Measurements from ENCODE around the gene USP2.

The USP2 gene

GRCh38 chr11:119363081-119363850, 18.2 kb downstream of the USP2 start:
- DNase-seq: no peak

- DNase-seq: no peak
Observed at GRCh38 chr11:119362741-119363080, 18.8 kb downstream of the USP2 start.

- DNase-seq: no peak
Observed at GRCh38 chr11:119361941-119362725, 19.4 kb downstream of the USP2 start.

DNA sequence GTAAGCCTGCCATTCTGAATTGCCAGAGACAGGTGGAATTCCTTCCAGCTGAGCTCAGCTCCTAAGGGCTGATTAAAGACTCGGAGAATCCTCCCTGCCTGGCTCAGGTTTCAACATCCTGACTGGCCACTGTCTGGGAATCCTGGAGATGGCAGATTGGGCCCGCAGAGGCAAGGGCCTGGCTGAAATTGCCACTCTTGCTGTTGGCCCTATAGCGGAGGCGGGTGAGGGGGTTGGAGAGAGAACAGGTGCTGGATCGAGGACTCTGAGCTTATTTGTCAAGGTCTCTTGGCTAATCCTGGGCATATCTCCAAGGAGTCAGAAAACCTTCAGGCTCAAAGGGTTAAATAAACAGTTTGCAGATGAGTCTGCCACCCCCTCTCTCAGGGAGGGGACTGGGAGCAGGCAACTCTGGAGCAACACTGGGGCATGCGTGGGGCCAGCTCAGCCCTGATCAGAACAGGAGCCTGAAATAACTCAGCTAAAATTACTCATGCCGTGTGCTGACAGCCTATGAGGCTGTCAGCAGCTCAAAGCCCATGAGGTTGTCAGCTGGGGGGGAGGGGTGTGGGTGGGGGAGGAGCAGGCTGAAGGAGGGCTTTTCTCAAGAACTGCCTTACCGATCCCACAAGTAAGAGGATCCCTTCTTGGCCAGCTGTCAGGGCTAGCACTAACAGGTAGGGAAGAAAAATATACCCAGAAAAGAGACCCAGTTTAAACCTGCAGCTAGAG, 20.3 kb downstream of the USP2 start:
- peak; percentile 74 for DNase-seq

GRCh38 chr11:119359365-119360214, 21.9 kb downstream of the USP2 start:
- DNase-seq: no peak

DNA sequence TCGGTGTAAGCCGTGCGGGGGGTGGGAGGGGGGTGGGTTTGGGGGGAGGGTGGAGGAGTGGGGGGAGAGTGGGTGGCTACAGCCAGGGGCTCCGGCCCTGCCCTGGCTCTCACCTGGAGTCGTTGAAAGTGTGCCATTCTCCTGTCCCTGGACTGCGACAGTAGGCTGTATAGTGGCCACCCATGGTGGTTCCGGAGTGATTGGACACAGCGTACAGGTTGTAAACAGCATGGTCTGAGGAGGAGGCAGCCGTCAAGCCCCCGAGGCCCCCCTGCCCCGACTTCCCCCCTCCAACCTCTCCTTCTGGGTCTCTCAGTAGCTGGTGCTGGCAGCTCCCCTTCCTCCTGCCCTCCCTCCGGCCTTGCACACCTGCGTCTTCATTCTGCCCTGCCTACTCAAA, 24.4 kb downstream of the USP2 start:
- DNase-seq: no peak

GRCh38 chr11:119356349-119357031, 25.0 kb downstream of the USP2 start:
- DNase-seq: peak; percentile 53

DNA sequence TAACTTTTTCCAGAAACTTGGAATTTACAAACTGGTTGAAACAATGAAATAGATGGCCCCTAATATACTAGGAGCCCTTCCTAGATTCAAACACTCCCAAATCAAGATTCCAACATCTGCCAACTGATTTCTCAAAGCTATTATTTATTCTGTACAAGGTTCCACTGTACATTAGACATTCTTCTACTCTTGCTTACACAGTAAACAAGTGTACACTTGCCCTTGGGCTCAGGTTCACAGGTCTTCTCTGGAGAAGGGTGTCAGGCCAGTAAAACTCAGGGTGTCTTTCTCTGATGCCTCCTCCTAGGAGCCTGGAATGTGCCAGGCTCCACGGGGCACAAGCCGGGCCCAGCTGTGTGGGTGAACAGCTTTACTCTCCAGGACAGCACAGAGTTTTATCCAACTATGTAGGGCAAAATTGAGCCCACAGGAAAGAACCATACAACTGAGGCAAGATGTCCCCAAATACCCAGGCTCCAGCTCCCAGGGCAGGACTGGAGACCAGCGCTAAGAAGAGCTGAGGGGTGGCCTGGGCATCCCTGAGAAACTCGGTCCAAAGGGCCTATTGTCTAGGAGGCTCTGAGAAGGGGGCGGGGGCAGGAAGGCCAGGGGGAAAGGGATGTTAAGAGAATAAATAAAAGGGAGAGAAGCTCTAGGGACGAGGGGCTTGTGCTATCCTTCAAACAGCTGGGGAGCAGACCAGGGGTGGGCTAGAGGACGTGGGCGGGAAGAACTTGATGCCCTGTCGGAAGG, 26.2 kb downstream of the USP2 start:
- no peak for DNase-seq

GRCh38 chr11:119352857-119353260, 28.6 kb downstream of the USP2 start:
- no peak for DNase-seq

DNA sequence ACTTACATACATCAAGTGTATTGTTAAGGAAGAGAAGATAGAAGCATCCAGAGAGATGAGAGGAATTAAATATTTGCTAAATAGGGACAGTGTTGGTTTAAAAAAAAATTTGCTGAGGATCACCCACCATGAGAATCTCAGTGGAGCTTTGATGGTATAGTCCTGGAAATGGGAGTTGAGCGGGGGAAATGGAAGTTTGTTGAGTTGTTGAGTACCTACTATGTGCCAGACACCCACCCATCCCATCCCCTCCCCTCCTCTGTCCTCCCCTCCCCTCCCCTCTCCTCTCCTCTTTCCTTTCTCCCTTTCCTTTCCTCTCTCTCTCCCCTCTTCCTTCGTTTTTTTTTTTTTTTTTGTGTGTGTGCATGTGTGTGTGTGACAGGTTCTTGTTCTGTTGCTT, 30.3 kb downstream of the USP2 start:
- DNase-seq: no peak

GRCh38 chr11:119350302-119350701, 31.2 kb downstream of the USP2 start:
- no peak for DNase-seq

GRCh38 chr11:119347940-119348605, 33.4 kb downstream of the USP2 start:
- DNase-seq: no peak

GRCh38 chr11:119347242-119347641, 34.2 kb downstream of the USP2 start:
- DNase-seq: no peak

GRCh38 chr11:119346605-119347004, 34.9 kb downstream of the USP2 start, which contains the start of gene MFRP:
Gene MFRP, minus strand, starts transcription at chr11:119346705. Its CDS starts 192 bp downstream, at chr11:119346513.
- no peak for DNase-seq

DNA sequence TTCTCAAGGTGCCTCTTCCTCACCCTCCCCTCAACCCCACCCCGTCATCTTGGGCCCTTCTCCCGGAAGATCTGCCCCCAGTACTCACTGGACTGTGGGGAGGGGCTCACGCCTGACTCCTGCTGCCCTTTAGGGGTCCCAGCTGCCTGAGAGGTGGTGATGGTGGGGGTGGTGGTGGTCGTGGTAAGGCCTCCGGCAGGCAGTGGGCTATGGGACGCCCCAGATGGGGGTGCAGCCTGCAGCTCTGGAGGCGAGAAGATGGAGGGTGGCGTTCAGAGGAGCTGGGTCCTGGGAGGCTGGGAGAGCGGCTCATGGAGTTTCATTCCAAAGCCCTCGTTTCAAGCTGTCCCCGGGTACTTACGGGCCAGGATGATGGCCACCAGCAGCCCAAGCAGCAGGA, 35.8 kb downstream of the USP2 start:
- DNase-seq: no peak

DNA sequence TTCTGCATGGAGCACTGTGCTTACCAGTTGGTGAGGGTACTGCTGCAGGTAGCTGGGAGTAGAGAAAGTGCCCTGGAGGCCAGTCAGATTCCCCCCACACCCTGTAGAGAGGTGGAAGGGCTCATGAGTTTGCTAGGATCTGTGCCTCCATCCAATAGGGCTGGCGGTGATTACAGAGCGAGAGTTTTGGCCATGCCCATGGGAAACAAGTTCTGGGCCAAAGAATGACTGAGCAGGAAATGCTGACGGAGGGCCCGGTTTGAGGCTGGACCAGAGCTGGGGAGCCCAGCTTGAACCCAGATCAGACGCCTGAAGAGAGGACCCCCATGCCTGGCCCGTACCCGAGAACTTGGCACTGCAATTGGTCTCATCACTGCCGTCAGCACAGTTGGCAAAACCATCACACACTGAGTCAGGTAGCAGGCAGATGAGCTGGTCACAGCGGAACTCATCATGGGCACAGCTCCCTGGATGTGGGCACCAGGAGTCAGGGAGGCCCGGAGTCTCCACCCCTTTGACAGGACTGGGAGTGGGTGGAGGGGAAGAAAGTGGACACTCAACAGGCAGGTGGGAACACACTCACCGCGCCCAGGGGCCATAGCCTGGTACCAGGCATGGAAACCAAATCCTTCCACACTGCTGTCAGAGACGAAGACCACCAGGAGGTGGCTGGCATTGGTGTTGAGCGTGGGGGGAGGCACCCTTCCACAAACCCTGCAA, 37.0 kb downstream of the USP2 start:
- no peak for DNase-seq

- DNase-seq: no peak
Observed at GRCh38 chr11:119343726-119344125, 37.8 kb downstream of the USP2 start.

DNA sequence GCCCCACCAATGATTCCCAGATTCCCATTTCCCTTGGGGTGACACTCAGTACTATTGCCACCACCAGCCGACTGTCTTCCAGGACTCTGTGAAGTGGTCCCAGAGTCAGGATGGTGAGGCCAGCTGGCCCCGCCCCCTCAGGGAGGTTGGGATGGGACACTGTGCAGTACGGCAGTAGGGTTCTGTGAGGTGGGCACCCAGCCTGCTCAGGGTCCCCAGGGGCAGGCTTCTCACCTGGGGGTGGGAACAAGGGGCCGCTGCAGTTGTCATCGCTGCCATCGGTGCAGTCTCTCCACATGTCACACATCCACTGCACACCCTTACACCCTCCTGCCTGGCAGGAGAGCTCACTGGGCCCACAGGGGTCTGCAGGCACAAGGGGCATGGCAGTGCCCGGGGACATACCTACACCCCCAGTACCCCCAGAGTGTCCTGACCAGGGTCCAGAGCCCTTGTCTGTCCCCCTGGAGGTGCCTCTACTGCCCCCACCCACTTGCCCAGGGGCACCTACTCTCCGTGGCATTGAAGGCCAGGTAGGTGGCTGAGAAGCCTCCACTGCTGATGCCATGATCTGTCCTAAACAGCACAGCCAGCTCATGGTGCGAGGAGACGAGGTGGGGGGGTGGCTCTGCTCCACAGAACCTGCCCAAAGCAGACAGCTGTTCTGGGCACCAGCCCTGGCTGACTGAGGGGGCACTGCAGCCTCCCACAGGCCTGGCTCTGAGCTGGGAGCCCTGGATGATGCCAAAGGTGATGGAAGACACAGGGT, 38.9 kb downstream of the USP2 start:
- no peak for DNase-seq

DNA sequence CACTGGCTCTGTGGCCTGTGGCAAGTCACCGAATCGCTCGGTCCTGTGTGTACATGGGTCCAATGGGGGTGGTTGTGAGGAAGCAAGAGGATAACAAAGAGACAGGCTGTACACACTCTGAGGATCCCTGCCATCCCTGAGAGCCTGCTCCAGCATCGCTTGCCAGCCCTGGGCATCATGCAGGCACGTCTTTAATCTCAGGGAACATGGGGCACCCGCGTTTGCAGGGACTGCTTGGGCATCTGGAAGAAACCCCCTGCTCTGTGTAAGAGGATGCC, 39.5 kb downstream of the USP2 start:
- DNase-seq: no peak
